ENCODE measurements around the gene FBXO41.

Gene FBXO41, protein sequence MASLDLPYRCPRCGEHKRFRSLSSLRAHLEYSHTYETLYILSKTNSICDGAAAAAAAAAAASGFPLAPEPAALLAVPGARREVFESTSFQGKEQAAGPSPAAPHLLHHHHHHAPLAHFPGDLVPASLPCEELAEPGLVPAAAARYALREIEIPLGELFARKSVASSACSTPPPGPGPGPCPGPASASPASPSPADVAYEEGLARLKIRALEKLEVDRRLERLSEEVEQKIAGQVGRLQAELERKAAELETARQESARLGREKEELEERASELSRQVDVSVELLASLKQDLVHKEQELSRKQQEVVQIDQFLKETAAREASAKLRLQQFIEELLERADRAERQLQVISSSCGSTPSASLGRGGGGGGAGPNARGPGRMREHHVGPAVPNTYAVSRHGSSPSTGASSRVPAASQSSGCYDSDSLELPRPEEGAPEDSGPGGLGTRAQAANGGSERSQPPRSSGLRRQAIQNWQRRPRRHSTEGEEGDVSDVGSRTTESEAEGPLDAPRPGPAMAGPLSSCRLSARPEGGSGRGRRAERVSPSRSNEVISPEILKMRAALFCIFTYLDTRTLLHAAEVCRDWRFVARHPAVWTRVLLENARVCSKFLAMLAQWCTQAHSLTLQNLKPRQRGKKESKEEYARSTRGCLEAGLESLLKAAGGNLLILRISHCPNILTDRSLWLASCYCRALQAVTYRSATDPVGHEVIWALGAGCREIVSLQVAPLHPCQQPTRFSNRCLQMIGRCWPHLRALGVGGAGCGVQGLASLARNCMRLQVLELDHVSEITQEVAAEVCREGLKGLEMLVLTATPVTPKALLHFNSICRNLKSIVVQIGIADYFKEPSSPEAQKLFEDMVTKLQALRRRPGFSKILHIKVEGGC
- total RNA-seq = 3.2 to 23.7 (median 10.4) reads per million in 18 experiments

DNA sequence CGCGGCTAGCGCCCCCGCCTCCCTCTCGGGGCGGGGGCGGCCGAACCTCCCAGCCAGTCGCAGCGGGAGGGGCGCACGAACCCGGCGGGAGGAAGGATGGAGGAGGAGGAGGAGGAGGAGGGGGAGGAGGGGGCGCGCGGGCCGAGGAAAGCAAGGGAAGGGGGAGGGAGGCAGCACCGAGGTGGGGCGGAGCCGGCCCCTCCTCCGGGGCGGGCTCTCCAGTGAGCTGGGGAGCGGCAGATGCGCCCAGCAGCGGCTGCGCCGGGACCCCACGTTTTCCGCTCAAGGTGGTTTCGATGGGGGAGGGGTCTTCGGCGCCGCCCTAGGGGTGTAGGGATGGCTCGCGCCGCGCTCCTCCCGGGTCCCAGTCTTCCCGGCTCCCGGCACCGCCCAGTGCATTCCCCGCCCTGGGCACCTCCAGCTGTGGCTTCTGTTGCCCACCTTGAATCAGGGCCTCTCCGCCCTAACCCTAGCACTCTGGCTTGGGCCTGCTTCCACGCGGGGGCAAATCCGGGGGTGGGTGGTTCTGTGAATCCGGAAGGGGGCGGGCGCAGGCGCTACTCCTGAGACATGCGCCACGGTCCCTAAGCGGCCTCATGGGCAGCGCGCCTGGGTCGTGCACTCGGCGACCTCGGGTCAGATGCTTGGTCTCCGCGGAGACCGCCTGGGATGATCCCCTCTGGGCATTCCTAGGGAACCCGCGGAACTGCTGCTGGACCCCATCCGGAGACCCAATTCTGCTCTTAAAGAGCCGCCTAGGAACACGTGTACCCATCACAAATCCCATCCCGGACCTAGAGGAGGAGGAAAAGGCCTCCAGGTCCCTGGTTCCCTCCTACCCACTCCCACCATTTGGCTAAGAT is at the start of gene FBXO41:
FBXO41 (minus strand) TSS at position 183 of the 863 bp plus-strand sequence. CDS start 14,848 bp downstream, outside the sequence.
- DNase-seq = peak; percentile 35 to 64

DNA sequence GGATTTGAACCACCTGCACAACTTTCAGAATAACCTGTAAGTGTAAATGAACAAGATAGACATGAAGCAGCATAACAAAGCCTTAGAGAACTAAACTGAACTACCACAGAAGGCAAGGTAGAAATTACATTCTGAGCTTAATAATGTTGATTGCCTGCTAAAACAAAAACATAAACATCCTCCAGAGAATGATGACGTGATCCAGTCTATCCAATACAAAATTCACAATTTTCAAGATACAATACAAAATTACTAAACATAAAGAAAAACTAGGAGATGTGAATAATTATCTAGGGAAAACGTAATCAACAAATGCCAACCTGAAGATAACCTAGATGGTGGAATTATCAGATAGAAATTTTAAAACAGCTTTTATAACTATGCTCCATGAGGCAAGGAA is 49.8 kb upstream of the FBXO41 start:
- no peak for DNase-seq

DNA sequence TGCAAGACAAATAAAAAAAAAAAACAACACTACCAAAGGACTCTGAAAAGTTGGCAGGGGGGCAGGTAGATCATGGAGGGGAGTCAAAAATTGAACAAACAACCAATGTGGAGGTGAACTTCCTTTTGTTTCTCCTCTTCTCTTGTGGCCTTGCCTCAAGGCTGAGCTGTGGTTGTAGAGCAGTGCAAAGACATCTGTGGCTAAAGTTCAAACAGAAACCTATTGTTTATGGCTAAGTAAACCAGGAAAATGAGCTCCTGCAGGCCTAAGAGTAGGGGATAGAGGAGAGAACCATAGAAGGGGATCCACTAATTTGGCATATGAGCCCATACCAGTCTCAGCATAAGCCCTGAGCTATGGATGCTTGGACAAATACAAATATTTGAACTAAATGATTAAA is 49.3 kb upstream of the FBXO41 start:
- DNase-seq = no peak

DNA sequence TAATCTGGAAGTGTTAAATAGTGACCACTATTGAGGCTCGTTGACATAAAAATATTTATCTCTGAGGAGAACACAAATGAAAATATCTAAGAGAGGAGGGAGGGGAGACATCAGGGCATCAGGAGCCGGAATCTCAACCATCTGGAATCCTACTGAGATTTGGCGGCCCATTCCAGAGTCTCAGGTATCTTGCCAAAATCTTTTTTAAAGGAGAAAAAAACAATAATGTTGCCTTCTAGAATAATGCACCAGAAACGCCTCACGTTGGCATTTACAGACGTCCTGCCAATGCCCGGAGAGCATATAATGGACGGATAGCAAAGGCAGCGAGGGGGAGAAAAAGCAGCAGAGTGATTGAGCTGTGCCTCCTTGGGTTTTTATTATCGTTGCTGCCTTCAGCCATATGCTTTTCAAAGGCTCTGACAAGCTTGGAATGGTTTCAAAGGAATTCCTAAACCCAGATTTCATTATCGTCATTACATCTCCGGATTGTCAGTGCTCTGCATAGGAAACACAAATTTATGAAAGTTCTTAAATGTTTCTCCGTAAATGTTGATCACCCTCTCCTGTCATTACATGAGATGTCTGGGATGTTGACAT is 39.9 kb upstream of the FBXO41 start:
- no peak for DNase-seq

DNA sequence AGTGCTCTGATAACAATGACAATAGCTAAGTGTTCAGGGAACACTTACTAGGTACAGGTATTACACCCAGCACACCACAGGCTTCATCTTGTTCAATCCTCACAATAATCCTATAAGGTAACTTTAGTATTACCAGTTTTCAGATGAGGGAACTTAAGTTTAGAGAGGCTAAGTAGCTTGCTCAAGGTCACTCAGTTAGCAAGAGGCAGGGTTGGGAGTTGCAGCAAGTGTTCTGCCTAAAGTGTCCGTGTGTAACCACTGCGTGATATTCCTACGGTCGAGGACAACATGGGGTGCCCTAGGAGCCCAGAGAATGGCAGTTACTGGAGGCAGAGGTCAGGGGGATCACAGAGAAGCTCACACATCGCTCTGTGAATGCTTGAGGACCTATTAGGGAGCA is 39.3 kb upstream of the FBXO41 start:
- no peak for DNase-seq

DNA sequence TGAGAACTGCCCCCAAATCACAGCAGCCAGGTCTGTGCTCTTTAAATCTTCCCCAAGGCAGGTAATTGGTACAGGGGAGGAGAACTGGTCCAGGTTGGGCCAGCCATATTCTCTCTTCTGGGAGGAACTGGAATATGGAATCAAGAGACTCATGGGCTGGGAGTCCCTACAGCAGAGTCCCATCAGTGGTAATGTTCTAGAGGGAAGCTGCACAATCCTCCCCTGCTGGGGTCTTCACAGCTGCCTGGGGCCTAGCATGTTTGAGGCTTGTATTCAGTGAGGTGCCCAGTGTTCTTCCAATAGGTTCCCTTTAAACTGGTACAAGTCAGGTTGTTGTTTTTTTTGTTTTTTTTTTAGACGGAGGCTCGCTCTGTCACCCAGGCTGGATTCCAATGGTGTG is 30.2 kb upstream of the FBXO41 start:
- no peak for DNase-seq

DNA sequence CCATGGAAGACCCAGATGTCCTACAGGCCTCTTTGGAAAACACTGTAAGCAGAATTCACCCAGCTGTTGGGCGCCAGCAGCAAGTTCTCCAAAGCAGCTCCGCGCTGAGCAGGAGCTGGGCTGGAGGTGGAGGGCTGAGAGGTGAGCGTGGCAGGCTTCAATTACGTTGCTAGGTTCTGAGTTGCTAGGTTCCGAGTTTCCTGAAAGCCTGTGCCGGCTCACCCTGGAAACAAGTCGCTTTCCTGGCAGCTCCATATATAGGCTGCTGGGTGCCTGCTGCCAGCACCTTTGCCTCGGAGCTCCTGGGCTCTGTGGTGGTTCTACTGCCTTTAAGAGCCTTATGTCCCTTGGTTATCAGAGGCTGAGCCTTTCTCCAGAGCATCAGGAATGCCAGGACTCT is 23.4 kb upstream of the FBXO41 start:
- no peak for DNase-seq

DNA sequence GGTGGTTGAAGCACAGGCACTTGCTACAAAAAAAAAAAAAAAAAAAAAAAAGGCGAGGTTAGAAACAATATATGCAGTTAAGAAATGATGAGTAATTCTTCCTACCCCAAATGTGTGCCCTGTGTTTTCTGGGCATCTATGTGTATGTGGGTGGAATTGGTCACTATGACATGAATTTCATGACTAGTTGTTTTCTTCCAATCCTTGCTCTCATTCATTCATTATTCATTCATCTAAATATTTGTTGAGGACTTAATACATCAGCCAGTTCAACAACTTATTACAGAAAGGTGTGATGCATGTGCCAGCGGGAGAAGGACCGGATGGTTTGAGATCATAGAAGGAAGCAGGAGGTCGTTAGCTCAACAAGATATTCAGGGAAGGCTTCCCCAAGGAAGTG is 17.4 kb upstream of the FBXO41 start:
- no peak for DNase-seq

DNA sequence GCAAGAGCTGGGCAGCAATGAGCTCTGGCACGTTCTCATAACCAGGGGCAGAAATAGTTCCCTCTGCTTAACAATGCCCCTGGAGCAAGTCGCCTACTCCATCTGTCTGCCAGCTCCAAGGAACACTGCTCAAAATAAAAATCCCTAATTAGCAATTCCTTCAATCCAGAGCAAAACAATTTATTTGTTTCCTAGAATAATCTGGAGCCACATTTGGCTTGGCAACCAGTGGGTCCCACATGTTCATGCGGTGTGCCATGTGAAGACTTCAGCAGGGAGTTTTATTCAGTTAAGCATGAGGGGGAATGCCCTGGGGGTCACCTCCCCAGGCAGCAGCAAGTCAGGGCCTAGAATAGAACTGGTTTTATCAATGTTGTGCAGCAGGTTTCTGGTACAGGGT is 16.6 kb upstream of the FBXO41 start:
- no peak for DNase-seq

DNA sequence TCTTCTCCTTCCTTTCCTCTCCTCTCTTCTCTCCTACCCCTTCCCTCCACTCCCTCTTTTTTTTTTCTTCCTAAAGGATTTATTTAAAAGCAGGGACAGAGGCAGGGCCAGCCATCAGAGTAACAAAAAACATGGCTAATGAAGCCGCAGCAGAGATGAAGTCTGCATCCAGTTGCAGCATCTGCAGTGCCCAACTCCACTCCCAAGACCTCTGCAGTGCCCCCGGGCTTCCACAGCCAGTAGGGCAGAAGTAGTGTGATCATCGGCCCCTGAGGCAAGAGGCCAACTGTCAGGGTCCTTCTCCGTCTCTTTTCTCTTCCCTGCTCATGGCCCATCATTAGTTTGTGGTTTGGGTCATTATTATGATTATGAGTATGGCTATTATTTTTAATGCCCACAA is 13.3 kb upstream of the FBXO41 start:
- DNase-seq = no peak

DNA sequence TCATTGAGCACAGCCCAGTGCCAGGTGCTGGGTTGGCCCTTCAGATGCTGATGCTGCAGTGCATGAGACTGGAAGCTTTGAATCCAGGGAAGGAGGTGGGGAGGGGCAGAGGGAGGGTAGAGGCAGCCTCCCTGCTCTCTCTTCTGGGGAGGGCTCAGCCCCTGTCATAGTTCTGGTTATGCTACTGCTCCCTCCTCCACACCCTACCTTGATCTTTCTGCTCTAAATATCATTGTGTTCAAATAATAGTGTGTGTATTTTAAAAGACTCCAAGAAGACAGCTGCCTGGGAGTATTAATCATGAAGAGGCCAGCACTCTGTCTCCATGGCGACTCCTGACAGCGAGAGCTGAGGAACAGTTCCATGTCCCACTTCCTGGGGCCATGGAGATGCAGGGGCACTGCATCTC is 12.9 kb upstream of the FBXO41 start:
- DNase-seq = no peak

DNA sequence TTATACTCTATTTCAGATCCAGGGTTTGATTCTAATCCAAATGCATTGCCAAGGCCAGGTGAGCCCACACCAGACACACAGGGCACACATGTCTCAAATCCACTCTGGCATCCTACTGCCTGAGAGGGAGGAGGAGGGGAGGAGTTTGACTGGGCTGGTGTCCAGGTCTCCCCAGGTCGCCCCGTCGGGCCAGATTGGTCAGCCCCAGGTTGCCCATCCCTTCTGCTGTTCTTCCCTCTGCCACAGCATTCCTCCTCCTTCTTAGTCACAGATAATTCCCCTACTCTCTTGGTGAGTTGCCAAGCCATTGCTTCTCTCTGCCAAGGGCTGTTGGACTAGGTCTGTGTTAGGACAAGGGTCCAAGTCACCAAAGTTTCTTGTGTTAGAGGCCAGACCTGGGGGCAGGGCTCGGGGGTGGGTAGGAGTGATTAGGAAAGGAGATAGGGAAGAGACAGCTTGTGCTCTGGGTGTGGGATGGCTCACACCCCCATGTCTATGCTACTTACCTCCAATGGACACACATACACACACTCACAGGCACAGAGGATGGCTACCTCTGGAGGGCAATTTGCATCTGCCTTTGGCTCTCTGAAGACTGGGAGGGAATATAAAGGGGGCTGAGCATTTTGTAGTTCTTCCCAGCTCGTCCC is 11.6 kb upstream of the FBXO41 start:
- DNase-seq = no peak

DNA sequence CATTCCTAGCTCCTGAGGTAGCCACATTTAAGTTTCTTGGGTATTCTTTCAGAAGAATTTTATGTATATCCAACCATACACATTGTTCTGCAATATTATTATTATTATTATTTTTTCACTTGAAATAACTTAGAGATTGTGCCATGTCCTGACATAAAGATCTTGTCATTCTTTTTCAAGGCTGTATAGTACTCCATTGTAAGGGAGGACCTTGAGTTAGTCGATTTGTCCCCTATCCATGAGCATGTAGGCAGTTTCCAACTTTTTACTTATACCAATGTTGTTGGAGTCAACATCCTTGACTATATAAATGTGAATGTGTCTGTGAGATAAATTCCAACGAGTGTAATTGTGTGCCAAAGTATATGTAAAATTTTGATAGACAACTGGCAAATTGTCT is 10.0 kb upstream of the FBXO41 start:
- DNase-seq = no peak

DNA sequence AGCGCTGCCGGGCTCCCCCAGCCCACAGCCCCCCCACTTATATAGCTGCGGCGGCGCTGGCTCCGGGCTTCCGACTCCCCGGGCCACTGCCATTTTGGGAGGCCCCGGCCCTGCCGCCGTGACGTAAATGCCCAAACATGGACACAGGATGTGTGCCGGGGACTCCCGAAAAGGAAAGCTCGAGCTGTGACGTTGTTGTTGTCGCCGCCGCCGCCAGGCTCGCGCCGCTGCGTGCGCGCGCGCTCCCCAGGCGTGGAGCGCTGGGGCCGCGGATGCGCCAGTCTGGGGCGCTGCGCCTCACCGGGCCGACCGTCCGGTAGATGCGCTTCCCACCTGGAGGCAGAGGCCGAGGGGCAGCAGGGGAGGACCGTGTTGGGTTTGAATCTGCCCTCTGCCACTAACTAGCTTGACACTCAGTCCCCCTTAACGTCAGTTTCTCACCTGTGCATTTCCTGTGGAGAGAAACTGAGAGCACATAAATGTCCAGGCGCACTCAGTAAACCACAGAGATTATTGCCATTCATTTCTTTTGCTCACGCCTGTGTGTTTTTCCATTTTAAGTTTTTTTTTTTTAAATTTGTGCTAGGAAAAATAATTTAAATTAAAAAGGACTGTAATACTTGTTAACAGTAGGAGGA is 9.4 kb upstream of the FBXO41 start, which contains the start of gene EGR4:
EGR4 (minus strand) TSS at position 15 of the 638 bp plus-strand sequence. CDS start 231 bp downstream, outside the sequence.
- peak; percentile 82 to 89 for DNase-seq

DNA sequence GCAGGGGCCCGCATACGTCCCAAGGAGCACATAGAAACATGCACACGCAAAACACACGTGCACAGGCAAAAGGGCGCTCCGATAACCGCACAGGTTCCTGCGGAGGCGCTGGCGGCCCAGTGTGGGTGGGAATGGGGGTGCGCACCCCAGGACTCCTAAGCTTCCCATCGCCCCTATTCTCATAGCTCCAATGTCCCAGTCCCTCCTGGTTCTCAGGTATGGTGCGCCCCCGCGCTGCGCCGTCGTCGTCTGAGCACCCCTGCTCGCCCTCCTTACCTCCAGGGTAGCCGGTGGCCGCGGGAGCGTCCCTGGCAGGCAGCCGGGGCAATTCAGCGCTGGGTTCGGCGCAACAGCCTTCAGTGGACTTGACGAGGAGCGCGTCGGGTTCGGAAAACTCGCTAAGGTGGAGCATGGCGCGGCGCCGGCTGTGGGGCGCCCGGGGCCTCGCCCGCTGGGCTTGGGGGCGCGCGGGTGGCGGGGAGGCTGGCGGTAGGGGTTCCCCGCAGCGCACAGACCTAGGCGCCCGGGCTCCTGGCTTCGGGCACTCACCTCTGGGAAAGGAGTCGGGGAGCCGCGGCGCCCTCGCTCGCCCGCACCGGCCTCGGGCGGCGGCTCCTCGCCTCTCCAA is 8.7 kb upstream of the FBXO41 start:
- DNase-seq = no peak

DNA sequence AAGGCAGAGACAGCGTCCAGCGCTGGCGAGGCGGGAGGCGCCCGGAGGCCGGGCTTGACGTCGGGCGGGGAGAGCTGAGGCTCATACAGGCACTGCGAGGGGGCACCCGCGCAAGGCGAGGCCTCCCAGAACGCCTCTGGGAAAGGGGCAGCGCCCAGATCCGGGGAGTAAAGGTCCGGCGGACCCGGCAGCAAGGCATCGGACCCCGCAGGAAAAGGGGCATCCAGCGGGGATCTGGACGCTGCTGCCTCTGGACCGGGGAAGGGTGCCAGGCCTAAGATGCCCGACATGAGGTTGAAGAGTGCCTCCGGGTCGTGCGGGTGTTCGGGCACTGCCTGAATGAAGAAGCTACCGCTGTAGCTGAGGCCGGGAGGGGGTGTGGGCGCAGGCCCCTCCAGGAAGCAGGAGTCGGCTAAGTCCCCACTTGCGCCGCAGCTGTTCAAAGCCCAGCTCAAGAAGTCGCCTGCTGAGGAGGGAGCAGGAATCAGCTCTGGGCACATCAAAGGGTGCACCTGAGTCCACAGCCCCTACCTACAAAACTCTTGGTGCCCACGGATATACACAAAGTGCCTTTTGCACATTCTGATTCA is 8.1 kb upstream of the FBXO41 start:
- DNase-seq = no peak

DNA sequence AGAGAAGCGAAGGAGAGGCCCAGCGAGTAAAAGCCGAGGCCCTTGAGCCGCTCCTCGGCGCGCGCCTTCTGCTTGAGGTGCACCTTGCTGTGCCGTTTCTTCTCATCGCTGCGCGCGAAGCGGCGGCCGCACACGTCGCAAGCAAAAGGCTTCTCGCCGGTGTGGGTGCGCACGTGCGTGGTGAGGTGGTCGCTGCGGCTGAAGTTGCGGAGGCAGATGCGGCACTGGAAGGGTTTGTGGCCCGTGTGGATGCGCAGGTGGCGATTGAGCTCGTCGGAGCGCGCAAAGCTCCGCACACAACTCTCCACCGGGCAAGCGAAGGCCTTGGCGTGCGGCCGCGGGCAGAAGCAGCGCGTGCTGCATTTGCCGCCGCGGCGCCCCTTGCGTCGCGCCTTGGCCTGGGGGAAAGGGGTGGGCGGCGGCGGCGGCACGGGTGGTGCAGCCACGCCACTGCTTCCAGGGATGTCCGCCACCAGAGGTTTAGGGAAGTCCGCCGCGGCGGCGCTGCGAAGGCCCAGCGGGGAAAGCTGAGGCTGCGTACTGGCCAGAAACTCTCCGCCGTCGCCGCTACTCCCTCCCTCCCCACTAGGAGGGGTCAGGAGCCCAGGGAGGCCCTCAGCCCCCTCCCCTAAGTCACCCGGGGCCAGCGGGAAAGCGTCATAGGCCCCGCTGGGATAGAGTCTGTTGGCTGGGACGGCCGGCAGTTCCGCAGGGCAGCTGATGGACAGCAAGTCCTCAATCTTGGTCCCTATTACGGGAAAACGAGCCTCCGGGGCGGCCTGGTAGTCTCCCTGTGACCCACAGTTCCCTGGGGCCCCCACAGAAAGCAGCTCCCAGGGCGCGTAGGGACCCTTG is 7.4 kb upstream of the FBXO41 start:
- peak; percentile 18 to 49 for DNase-seq

DNA sequence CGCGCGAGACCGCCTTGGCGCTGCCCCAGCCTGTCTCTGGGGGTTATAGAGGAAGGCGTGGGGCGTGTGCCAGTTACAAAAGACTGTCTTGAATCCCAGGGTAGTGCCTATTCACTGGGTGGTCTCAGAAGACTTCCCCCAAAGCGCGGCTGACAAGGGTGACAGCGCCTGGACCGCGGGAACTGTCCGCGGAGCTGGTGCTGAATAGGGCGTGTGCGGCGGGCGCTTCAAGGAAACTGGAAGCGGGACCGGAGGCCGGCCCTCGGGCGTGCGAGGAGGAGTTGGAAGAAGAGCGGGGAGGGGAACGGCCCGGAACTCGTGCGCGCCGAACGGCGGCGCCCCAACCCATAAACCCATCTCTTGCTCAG is 6.8 kb upstream of the FBXO41 start:
- DNase-seq = peak; percentile 46 to 70

Data from inflammatory macrophage (primary cell).